Putamen (tissue), 1 donor: Measurements from ENCODE around the gene KIF13A.
"Not testable (repeated sequence)": the region's sequence is repeated elsewhere in the genome, so short reads cannot be mapped to it uniquely, and the experiment has no call there.

Experiments used
- DNase-seq: peaks from one replicate; pipeline ENCODE4 v3.0.0-alpha.2; 2016; ENCODE audit warnings: low spot score

Gene KIF13A

GRCh38 chr6:17845598-17845997 is 141.8 kb downstream of the KIF13A start:
- DNase-seq = no peak

GRCh38 chr6:17844967-17845366 is 142.5 kb downstream of the KIF13A start:
- not testable (repeated sequence) for DNase-seq

- no peak for DNase-seq
Observed at GRCh38 chr6:17842934-17843821, 144.3 kb downstream of the KIF13A start.

GRCh38 chr6:17842014-17842776 is 145.2 kb downstream of the KIF13A start:
- DNase-seq = no peak

GRCh38 chr6:17839513-17840223 is 147.8 kb downstream of the KIF13A start:
- DNase-seq = no peak

GRCh38 chr6:17836293-17836692 is 151.1 kb downstream of the KIF13A start:
- no peak for DNase-seq

GRCh38 chr6:17835784-17836183 is 151.7 kb downstream of the KIF13A start:
- no peak for DNase-seq

- peak; percentile 45 for DNase-seq
Observed at GRCh38 chr6:17831135-17831534, 156.3 kb downstream of the KIF13A start.

- DNase-seq = no peak
Observed at GRCh38 chr6:17829905-17830304, 157.5 kb downstream of the KIF13A start.

GRCh38 chr6:17828149-17828548 is 159.3 kb downstream of the KIF13A start:
- DNase-seq = no peak

GRCh38 chr6:17826301-17826700 is 161.1 kb downstream of the KIF13A start:
- no peak for DNase-seq

GRCh38 chr6:17820055-17820454 is 167.4 kb downstream of the KIF13A start:
- DNase-seq = no peak

- no peak for DNase-seq
Observed at GRCh38 chr6:17817763-17818162, 169.7 kb downstream of the KIF13A start.

- DNase-seq = no peak
Observed at GRCh38 chr6:17816921-17817611, 170.4 kb downstream of the KIF13A start.

GRCh38 chr6:17813542-17813941 is 173.9 kb downstream of the KIF13A start:
- DNase-seq = no peak

- DNase-seq = no peak
Observed at GRCh38 chr6:17812311-17812710, 175.1 kb downstream of the KIF13A start.

GRCh38 chr6:17808609-17809008 is 178.8 kb downstream of the KIF13A start:
- DNase-seq = no peak

- not testable (repeated sequence) for DNase-seq
Observed at GRCh38 chr6:17807431-17807830, 180.0 kb downstream of the KIF13A start.

- DNase-seq = no peak
Observed at GRCh38 chr6:17803409-17803808, 184.0 kb downstream of the KIF13A start.

GRCh38 chr6:17798477-17799154 is 188.8 kb downstream of the KIF13A start:
- no peak for DNase-seq

- DNase-seq = no peak
Observed at GRCh38 chr6:17790489-17790888, 196.9 kb downstream of the KIF13A start.
